CD4-positive, alpha-beta T cell treated with Interleukin-17A for 1 hour (primary cell): ENCODE data around the gene SPNS3.

Experiments used
- DNase-seq: peaks from one replicate; pipeline ENCODE4 v3.0.0-alpha.2; 2020

The SPNS3 gene, protein sequence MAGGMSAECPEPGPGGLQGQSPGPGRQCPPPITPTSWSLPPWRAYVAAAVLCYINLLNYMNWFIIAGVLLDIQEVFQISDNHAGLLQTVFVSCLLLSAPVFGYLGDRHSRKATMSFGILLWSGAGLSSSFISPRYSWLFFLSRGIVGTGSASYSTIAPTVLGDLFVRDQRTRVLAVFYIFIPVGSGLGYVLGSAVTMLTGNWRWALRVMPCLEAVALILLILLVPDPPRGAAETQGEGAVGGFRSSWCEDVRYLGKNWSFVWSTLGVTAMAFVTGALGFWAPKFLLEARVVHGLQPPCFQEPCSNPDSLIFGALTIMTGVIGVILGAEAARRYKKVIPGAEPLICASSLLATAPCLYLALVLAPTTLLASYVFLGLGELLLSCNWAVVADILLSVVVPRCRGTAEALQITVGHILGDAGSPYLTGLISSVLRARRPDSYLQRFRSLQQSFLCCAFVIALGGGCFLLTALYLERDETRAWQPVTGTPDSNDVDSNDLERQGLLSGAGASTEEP

DNA sequence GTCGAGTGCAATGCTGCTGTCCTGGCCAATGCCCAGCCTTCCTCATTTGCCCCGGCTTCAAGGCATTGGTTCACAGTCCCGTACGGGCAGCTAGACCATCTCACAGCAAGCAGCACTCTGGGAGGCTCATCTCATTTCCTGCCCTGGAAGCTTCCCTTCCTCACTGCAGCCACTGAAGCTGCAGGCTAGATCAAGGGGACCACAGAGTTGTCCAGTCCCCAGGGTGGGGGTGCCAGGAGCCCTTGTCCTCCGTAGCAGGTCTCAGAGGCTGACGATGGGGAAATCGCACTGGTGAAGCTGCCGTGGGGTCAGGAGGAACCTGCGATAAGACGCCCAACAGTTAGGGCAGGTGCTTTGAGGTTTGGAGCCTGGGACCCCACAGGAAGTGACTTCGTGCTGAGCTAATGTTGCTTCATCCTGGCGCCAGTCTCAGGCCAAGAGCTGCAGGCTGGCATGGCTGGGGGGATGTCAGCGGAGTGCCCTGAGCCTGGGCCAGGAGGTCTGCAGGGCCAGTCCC is at the start of gene SPNS3:
Gene SPNS3, plus strand, starts transcription at position 426 of the 517 bp plus-strand sequence. Its CDS starts 28 bp downstream, at position 454.
- peak; percentile 14 for DNase-seq

DNA sequence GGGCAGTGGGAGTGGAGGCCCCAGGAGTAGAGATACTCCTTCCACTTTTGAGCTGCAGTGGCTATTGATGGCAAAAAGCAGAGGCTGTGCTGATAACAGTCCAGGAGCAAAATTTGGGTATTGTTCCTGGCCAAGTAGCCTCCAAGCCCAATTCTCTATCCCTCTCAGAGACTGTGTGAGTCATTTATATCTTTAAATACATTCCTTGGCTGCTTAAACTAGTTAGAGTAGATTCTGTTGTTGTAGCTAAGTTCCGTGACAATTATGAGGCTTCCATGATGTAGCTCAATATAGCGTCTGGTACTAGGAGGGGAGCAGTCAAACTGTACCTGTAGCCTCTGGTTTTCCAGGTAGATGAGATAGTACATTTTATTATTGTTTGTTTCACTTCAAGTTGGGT is 47.3 kb upstream of the SPNS3 start:
- DNase-seq = no peak

DNA sequence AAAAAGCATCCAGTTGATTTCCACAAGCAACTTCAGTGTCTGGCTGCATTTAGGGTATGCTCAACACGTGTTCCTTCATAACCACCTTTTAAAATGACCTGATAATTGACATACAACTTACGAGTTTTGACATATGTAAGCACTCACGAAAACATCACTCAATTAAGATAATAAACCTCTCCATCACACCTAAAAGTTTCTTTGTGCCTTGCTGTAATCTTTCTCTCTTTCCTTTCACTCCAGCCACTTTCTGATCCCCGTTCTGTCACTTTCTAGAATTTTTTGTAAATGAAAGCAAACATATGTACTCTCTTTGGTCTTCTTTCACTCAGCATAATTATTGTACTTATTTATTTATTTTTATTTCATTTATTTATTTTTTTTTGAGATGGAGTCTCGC is 46.6 kb upstream of the SPNS3 start:
- no peak for DNase-seq

DNA sequence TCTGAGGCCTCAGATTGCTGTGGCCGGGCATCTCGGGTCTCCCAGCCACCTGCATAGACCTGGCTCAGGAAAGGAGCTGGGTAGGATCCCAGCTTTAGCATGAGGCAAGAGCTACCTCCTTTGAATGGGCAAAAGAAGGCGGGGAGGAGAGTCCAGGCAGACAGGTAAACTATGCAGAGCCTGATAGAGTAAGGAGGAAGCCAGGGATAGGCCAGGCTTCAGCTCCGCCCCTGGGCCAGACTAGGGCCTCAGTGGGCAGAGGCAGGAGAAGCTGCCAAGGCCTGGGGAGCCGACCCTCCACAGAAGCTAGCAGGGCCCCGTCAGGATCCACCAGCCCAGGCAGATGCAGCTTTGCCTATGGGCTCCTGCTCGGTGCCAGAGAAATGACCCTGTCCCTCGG is 44.7 kb upstream of the SPNS3 start:
- no peak for DNase-seq

DNA sequence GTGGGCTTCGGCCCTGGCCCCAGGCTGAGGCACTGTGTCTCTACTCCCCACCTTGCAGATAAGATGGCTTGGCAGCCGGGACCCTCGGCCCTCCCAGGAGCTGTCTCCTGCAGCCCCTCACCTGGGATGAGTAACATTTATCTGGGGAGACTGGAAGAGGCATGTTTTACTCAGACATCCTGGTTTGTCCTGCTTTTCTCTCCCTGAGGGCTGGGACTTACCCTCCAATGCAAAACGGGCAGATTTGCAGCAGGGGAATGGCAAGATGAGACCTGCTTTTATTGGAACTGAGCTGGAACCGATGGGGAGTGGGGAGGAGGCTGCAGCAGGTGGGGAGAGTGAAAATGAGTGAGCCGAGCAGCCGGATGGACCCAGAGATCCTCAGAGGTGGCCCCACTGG is 39.9 kb upstream of the SPNS3 start:
- no peak for DNase-seq

DNA sequence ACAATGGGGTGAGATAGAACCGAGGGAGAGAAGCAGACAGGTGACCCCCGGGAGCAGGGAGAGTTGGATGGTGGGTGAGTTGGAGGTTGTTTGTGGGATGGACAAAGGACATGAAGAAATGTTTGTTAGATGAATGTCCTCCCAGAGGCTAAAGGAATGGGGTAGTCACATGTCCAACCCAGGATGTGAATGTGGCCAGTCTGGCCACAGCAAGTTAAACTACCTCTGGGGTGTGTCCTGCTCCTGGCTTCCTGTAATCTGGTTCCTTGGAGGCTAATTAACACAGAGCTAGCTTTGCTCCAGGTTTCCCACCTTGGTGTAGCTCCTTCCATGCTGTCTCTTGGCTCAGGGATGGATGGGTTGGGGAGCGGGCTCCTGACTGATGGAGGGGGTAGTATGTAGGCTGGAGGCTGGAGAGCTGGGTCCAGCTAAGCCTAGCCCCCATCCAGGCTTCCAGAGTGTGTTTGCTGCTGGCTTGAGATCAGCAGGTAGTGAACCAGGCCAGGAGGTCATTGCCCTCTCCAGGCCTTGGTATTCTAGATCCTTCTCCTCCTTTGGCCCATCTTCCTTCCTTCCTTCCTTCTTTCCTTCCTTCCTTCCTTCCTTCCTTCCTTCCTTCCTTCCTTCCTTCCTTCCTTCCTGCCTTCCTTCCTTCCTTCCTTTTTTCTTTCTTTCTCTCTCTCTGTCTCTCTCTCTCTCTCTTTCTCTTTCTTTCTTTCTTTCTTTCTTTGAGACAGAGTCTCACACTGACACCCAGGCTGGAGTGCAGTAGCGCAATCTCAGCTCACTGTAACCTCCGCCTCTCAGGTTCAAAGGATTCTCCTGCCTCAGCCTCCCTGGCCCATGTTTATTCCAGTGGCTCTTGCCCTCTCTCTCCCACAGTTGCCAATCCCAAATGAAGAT is 39.3 kb upstream of the SPNS3 start:
- DNase-seq = no peak

DNA sequence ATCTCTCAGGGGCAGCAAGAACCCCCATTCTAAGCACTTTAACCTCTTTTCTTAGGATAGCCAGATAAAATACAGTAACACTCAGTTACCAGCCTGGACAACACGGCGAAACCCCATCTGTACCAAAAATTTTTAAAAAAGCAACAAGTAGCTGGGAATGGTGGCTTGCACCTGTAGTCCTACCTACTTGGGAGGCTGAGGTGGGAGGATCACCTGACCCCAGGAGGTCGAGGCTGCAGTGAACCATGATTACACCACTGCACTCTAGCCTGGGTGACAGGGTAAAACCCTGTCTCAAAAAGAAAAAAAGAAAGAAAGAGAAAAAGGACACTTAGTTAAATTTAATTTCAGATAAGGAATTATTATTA is 38.6 kb upstream of the SPNS3 start:
- no peak for DNase-seq

DNA sequence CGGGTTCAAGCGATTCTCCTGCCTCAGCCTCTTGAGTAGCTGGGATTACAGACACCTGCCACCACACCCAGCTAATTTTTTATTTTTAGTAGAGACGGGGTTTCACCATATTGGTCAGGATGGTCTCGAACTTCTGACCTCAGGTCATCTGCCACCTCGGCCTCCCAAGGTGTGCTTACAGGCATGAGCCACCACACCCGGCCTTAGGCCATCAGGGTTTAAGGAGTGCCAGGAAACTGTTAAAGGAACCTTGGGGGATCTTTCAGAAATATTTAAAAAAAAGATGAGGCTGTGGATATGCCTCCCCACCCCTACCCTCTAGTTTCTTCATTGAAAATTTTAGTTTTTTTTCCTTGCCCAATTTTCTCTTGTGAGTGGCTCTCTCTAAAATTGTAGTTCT is 35.9 kb upstream of the SPNS3 start:
- no peak for DNase-seq

DNA sequence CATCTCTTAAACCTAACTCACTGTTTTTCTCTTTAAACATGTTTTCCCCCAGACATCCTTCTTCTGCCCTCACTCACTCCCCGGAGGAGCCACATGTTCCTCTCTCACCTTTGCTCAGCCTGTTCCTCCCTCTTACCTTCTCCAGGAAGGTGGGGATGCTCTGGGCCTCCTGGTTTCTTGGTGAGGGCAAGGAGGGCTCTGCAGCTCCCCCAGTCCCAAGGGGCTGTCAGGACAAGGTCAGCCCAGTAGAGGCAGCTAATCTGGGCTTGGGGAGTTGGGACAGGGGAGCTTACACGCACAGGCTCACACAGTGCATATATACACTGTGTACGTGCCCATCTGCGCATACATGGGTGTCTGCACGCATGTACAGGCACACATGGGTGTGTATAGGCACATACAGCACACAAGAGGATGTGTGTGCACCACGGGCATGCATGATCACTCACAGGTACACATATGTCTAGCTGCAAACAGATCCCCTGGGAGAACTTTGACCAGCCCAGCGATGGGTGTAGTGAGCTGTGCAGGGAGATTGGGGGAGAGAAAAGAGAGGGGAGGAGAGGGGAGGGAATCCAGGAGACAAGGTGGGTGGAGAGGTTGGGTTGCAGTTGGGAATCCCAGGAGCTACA is 28.6 kb upstream of the SPNS3 start:
- DNase-seq = no peak

DNA sequence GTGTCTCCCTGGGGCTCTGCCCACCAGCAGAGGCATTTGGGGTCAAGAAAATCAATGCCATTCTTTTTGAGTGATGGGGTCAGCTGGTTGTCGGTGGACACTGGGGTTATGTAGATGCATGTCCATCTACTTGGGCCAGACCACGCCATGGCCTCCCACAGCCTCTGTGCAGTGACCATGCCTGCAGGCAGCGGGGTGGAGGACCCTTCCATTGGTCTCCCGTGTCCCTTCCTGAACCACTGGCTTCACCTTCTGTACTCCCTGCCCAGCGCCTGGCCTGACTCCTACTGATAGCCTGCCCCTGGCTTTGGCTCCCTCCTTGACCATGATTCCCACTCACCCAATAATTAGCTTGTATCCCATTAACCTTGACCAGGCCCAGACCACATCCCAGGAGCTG is 28.0 kb upstream of the SPNS3 start:
- DNase-seq = no peak

DNA sequence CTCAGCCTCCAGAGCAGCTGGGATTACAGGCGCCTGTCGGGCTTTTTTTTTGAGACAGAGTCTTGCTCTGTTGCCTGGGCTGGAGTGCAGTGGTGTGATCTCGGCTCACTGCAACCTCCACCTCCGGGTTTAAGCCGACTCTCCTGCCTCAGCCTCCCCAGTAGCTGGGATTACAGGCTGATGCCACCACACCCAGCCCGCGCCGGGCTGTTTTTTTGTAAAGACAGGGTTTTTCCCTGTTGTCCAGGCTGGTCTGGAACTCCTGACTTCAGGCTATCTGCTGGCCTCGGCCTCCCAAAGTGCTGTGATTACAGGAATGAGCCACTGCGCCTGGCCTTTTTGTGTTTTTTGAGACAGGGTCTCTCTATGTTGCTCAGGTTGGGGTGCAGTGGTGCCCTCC is 27.4 kb upstream of the SPNS3 start:
- no peak for DNase-seq

DNA sequence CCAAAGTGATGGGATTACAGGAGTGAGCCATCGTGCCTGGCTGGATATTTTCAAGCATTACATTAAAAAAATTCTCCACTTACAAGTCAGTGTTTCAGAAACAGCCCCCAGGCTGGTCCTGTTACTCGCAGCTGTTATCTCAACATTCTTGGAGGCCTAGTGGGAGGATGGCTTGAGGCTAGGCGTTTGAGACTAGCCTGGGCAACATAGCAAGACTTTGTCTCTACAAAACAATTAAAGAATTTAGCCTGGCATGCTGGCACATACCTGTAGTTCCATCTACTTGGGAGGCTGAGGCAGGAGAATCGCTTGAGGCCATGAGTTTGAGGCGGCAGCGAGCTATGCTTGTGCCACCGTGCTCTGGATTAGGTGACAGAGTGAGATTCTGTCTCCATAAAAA is 26.5 kb upstream of the SPNS3 start:
- no peak for DNase-seq

DNA sequence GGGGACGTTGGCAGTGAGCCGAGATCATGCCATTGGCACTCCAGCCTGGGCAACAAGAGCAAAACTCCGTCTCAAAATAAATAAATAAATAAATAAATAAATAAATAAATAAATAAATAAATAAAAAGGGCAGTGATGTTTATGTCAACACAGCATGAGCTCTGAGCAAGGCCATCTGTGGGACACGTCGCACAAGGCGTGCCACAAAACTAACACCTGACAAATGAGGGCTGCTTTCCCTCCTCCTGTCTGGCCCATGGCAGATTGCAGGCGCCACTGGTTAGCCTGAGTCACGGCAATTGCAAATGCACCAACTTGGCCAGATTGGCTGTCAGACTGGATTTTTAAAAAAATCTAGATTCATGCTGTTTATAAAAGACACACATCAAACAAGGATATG is 25.9 kb upstream of the SPNS3 start:
- no peak for DNase-seq

DNA sequence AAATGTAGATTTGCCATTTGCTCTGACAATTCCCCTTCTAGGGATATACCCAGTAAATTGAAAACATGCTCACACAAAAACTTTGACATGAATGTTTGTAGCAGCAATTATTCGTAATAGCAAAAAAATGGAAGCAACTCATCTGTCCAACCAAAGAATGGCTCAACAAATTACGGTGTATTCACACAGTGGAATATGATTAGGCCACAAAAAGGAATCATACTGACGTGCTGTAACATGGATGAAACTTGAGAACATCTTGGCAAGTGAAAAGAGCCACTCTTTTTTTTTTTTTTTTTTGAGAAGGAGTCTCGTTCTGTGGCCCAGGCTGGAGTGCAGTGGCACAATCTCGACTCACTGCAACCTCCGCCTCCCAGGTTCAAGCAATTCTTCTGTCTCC is 24.1 kb upstream of the SPNS3 start:
- DNase-seq = no peak

DNA sequence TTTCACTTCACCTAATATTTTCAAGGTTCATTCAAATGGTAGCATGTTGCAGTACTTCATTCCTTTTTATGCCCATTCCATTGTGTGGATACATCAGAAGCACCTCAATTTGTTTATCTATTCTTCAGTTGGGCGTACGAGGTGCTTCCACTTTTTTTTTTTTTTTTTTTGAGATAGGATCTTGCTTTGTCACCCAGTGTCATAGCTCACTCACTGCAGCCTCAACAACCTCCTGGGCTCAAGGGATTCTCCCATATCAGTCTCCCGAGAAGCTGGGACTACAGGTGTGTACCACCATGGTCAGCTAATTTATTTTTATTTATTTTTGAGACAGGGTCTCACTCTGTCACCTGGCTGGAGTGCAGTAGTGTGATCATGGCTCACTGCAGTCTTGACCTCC is 22.5 kb upstream of the SPNS3 start:
- no peak for DNase-seq

DNA sequence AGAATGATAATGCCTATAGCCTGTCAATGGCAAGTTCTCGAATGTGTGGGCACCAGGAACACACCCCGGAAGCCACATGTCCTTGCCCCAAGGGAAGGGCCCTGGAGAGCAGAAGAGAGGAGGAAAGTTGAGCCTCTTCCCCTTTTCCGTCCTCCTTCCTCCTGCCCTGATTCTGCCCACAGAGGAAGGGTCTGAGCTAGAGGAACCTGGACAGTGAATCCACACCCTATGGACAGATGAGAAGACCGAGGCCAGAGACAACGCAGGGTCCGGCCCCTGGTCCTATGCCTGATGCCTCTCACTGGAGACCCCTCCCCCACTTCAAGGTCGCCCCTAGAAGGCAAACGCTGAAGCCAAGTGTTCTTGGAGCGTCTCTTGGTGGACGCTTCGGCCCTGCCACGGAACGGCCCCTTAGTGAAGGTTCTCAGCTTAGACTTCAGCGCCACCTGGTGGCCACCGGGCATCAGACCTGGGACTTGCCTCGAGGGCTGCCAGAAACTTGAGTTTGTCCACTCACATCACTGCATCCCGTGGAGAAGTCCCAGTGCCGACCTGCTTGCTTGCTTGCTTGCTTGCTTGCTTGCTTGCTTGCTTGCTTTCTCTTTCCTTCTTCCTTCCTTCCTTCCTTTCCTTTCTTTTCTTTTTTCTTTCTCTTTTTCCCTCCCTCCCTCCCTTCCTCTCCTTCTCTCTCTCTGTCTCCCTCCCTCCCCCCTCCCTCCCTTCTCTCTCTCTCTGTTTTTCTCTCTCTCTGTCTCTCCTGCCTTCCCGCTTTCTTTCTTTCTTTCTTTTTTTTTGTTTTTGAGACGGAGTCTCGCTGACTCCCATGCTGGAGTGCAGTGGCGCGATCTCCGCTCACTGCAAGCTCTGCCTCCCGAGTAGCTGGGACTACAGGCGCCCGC is 20.6 kb upstream of the SPNS3 start:
- DNase-seq = peak; percentile 87

DNA sequence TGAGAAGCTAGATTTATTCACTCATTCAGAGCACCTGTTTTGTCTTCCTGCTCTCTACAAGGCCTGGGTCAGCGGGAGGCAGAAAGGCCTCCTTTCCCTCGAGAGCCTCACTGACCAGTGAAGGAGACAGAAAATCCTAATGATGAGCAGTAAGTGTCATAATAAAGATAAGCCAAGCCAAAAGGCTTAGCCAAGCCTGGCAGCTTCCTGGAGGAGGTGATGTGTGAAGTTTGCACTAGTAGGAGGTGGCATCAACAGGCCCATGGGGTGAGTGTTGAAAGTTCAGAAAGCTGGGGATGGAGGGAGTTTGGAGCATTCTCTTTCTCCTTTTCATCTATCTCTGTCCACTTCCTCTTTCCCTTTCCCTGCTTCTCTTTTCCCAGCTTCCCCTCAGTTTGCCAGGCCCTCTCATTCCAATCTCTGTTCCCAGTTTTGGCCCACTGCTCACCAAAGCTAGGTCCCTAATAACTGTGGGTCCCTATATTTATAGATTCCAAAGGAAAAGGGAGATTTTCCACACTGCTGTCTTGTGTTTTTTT is 16.5 kb upstream of the SPNS3 start:
- DNase-seq = no peak

DNA sequence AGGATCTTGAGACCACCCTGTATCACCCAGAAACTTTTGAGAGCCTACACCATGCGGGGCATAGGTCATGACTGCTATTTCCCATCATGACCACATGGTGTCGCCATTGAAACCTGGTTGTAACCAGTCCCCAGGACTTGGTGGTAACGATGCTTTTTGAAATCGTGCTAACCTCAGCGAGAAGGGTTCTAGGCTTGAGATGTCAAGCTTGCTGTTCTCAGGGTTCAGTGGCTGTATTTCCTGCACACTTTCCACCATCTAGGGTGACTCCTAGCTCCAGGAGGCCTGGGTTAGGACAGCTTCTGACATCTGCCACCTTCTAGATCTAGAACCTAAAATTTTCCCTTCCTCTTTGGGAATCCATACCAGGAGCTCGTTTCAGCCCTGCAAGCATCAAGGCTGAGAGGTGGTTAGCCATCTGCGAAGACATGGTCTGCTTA is 13.0 kb upstream of the SPNS3 start:
- DNase-seq = peak; percentile 77

DNA sequence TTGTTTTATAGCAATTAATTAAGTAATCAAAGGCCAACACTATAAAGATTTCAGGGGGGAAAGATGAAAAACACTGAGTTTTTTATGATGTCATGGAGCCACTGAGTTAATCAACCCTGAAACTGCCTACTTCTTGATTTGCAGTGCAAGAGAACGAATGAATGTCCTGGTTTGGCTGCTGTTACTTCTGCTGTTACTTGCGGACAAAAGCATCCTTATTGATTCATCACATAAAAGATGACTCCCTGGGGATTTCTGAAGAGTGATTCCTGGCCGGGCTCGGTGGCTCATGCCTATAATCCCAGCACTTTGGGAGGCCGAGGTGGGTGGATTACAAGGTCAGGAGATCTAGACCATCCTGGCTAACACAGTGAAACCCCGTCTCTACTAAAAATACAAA is 10.9 kb upstream of the SPNS3 start:
- DNase-seq = no peak

DNA sequence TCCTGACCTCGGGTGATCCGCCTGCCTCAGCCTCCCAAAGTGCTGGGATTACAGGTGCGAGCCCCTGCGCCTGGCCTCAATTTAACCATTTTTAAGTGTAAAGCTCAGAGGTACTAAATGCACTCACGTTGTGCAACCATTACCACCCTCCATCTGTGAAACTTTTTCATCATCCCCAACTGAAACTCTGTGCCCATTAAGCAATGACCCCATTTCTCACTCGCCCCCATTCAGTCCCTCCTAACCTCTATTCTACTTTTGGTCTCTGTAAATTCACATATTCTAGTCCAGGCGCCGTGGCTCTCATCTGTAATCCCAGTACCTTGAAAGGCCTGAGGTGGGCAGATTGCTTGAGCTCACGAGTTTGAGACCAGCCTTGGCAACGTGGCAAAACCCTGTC is 8.3 kb upstream of the SPNS3 start:
- DNase-seq = no peak

DNA sequence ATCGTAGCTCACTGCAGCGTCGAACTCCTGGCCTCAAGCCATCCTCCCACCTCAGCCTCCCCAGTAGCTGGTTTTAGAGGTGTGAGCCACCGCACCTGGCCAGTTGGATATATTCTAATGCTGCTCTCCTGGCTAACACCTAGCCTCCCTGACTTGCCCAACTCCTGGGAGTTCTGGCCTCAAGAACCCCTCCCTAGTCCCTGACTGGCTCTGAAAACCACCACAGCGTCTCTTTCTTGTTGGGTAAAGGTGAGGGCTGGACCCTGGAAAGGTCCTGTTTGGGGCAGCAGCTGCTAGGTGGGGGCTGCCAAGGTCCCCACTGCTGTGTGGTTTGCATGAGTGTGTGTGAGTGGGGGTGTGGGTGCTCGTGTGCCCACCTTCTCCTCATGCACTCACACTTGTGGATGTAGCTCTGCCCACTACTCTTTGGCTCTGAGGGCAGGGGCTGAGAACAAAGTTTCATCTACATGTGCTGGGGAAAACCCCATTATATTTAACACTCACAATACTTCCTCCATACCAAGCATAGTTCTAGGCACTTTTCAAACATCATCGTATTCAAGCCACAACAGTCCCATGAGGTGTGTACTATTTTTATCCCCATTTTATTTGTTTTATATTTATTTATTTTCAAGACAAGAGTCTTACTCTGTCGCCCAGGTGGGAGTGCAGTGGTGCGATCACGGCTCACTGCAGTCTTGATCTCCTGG is 7.1 kb upstream of the SPNS3 start:
- no peak for DNase-seq
